HG03103 (cell line): ENCODE data around the gene NREP.

Experiments
- ATAC-seq: cut with Tn5 transposase; IDR thresholded peaks from one replicate; pipeline ENCODE4 v1.9.1; 2021; ENCODE audit warnings: low read depth; ENCODE audit not compliant: unreplicated experiment

The NREP gene

GRCh38 chr5:111756581-111757354, at the start of gene NREP:
NREP (minus strand) TSS chr5:111757194; CDS start chr5:111755772, 1,422 bp downstream.
- ATAC-seq = peak; percentile 5

GRCh38 chr5:111806753-111807152, 49.8 kb upstream of the NREP start:
- no peak for ATAC-seq

DNA sequence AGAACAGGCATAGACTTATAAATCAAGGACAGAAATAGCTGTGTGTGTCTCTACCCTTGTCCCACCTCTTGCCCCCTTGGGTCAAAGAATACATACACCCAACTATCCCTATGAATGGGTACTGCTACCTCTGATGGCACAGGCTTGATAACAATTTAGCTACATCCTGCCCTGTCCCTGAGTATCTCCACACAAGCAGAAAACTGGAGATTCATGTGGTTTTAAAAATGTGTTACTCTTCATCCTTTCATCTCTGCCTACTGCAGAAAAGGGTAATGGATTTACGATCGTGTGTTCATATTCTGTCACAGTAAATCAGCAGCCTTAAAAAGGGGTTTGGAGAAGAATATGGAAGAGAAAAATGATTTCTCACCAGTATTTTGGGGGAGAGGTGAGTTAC, 49.2 kb upstream of the NREP start:
- no peak for ATAC-seq

GRCh38 chr5:111805071-111805470, 48.1 kb upstream of the NREP start:
- no peak for ATAC-seq

GRCh38 chr5:111800351-111800750, 43.4 kb upstream of the NREP start:
- ATAC-seq = no peak

- ATAC-seq = no peak
These were observed 38.1 kb upstream of the NREP start for GRCh38 chr5:111795142-111795541.

DNA sequence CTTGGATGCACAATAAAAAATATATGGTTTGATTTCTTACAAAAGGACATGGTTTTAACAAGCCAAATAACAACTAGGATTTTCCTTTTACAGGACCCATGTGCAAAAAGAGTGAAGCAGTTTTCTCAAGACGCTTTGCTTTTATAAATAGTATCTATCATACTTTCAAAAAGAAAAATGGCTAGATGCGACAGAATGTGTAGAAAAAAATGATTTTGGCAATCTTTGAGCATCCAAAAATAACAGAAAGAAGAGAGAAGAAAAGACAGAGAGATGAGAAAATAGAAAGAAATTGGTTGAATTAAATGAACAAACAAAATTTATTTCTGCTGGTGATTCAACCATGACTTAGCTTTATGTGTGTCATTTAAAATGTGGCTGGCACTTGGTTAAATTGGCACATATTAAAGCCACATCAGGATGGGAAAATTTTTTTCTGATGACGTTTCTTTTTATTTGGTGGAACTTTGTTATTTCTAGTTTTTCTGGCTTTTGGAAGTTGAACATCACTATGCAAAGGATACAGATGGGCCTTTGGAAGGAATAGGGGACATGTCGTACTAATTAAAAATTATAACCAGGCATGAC, 35.6 kb upstream of the NREP start:
- ATAC-seq = no peak

GRCh38 chr5:111790295-111790694, 33.3 kb upstream of the NREP start:
- no peak for ATAC-seq

GRCh38 chr5:111787006-111787405, 30.0 kb upstream of the NREP start:
- no peak for ATAC-seq

DNA sequence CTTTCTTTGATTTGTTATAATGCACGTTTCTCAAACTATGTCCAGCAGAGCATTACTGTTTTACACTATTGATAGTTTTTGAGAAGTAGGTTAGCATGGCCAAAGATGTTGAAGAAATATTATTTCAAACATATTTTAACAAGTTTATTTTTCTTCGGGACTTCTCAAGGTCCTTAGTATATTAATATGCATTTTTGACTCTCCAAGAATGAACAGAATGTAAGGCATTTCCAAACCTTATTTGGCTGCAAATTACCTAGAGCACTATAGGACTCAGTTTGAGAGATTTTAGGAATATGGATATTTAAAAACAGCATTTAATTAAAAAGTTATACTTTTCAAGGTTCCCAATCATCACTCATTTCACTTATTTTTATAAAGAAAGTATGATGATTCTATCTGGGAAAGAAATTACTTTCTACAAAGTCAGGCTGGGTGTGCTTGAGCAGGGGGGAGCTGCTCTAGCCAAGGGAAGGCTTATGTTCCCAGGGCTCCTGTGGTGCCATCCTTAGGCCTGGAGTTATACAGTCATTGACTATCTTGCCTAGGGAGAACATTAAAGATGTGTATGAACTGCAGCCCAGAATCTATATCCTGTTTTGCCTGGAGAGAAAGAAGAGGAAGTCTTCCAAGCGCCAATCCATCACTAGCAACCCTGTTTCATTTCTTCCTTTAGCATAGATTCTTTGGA, 27.6 kb upstream of the NREP start:
- no peak for ATAC-seq

- no peak for ATAC-seq
These were observed 26.5 kb upstream of the NREP start for GRCh38 chr5:111783537-111783936.

DNA sequence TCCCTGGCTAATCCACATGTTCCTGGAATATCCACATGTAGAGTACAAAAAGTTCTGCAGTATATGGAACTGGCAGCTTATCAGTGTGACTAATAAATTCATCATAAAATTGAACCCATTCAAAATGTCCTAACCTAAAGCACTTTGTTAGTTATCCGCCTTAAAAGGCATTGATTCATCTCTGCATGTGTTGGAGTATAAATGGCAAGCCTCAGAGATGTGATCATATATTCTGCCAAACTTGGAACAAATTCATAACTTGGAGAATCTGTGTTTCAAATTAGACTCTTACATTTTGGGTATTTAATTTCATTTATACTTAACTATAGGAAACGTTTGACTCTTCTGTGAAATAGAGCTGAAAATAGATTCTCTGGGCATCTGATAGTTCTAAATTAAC, 25.2 kb upstream of the NREP start:
- no peak for ATAC-seq

DNA sequence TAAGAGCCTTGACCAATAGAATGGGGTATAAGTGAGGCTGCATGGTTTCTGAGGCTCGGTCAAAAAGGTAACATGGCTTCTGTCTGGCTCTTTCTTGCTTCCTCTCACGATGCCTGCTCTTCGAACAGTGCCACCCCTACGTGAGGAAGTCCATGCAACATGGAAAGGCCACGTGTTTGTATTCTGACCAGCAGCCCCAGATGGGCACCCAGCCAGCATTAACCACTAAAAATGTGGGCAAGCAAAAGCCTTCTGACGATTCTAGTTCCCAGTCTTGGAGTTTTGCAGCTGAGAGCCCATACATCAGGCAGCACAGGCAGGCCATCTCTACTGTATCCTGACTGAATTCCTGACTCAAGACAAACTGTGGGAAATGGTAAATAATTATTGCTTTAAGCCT, 24.2 kb upstream of the NREP start:
- no peak for ATAC-seq

GRCh38 chr5:111779922-111780292, 22.9 kb upstream of the NREP start:
- no peak for ATAC-seq

- ATAC-seq = no peak
These were observed 22.4 kb upstream of the NREP start for GRCh38 chr5:111779260-111779921.

DNA sequence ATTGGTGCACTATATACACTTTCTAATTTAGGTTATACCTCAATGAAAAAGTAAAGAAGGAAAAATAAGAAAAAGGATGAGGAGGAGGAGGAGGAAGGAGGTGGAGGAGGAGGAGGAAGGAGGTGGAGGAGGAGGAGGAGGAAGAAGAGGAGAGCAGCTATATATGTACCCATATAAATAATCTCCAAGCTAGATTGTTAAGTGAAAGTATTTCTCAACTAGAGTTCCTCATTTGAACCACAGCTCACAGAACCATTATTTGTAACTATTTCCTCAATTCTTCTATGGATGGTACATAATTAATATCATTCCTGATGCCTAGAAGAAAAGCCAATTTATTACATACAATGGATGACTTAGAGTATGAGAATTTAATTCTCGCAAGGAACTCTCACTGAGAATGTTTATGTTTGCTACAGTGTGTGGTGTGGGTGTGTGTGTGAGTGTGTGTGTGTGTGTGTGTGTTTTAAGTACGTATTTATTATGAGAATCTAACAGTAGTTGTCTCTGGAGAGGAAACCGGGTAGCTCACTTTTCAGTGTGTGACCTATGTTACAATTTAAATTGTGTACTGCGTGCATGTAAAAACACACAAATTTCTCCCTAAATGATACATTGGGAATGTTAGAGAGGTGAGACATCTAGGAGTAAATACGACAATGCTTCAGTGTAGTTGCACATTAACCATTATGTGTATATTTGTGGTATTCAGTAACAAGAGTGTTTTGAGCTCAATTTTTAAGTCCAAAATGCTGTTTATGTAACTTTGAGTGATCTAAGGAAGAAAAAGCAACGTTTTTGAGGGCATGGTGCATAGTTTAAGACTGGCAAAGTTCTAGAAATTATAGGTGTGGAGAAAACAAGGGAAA, 20.2 kb upstream of the NREP start:
- ATAC-seq = no peak

DNA sequence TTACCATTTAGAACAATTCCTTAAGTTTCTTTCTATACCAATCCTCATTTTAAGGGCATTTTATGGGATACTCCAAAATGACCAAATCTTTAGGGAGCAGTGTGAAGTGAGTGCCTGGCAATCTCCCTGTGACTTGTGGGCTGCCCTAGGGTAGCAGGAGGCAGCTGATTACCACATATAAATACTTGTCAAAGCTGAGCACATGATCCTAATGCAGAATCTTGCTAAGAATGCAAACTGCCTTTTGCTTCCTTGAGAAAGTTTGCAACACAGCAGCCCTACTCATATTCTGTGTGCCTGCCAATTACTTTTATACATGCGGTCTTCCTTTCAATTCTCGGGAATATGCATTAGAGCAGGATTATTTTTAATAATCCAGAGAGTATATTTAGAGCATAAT, 18.2 kb upstream of the NREP start:
- no peak for ATAC-seq

DNA sequence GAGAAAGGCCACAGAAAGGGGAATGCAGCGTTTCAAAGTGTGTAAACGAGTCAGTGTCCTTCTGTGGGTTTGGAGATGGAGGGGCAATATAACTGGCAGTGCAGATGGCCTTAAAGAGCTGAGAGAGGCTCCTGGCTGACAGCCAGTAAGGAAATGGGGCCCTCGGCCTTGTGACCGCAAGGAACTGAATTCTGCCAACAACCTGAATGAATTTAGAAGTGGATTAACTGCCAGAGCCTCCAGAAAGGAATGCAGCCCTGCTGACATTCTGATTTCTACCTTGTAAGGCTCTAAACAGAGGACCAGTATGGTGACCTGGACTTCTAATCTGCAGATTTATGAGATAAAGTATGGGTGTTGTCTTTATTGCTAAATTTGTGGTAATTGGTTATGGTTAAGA, 17.5 kb upstream of the NREP start:
- no peak for ATAC-seq

DNA sequence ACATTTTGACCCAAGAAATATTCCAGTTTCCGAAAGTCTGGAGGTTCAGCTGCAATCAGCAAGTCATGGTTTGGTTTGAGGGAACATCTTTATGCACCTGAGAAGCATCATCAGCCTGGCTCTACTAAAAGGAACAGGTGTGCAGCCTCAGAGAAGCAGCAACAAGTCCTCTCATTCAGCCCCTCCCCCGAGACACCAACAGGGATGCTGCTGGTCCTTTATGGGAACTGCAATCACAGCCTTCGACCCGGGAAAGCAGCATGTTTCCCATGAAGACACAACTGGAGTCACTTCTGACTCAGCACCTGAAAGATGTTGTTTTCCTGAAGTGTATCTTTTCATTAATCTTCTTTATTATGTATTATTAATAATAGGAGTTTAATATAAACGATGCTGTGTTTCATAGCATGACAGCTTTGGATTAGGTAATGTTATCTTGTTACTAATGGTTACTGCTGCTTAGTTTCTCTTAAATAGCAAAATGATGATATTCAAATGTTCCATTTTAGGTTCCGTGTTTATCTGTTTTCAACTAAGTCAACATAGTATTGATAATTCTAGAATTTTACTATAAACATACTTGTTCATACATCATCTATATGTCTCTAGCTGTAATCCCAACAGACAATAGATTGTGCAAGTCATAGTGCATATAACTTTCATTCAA, 15.6 kb upstream of the NREP start:
- no peak for ATAC-seq

- ATAC-seq = no peak
These were observed 12.5 kb upstream of the NREP start for GRCh38 chr5:111769541-111769940.
